ENCODE measurements around the gene TBC1D20.
"Not testable (repeated sequence)": the region's sequence is repeated elsewhere in the genome, so short reads cannot be mapped to it uniquely, and the experiment has no call there.

TBC1D20 gene

DNA sequence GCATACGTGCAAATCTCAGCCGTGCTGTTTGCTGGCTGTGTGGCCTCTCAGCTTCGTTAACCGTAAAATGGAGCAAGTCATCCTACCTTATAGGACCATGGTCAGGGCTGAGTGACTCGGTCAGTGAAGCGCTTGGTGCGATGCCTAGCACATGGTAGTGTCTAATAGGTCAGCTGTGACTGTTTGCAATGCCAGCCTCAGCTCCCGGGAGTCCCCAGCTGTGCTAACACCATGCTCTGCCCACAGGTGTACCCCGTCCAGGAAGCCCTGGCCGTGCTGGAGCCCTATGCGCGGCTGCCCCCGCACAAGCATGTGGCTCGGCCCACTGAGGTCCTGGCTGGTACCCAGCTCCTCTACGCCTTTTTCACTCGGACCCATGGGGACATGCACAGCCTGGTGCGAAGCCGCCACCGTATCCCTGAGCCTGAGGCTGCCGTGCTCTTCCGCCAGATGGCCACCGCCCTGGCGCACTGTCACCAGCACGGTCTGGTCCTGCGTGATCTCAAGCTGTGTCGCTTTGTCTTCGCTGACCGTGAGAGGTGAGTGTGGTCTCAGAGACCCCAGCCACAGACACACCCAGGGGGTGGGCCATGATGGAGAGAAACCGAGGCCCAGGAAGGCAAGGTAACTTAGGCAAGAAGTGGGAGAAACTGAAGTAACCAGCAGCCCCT is 71.2 kb downstream of the TBC1D20 start:
- no peak overlapping the region for H3K4me3 ChIP-seq (ENCODE audit: control insufficient read depth, low read depth, low read length)
- DNase-seq (ENCODE audit: low read depth) = no peak
- TF ChIP-seq, protein P1, sequence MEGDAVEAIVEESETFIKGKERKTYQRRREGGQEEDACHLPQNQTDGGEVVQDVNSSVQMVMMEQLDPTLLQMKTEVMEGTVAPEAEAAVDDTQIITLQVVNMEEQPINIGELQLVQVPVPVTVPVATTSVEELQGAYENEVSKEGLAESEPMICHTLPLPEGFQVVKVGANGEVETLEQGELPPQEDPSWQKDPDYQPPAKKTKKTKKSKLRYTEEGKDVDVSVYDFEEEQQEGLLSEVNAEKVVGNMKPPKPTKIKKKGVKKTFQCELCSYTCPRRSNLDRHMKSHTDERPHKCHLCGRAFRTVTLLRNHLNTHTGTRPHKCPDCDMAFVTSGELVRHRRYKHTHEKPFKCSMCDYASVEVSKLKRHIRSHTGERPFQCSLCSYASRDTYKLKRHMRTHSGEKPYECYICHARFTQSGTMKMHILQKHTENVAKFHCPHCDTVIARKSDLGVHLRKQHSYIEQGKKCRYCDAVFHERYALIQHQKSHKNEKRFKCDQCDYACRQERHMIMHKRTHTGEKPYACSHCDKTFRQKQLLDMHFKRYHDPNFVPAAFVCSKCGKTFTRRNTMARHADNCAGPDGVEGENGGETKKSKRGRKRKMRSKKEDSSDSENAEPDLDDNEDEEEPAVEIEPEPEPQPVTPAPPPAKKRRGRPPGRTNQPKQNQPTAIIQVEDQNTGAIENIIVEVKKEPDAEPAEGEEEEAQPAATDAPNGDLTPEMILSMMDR (IDR thresholded peaks at IDR 0.05; ENCODE audit: control insufficient read depth, insufficient read depth, low read depth, low read length, missing control alignments) = no peak

DNA sequence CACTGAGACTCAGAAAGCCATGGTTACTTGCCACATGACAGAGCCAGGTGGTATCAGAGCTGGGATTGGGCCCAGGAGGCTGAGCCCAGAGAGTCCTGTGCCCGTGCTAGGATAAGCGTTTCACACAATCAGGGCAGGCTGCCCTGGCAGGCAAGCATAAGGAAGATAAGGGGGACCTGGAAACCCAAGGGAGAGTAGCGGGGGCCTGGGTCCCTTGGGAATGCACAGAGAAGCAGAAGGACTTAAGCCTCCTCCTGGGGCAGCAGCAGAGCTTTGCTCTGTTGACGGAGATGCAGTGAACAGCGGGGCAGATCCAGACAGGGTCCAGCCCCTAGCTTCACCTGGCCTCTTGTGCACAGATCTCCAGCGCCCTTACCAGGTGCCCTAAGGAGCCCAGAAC is 73.1 kb downstream of the TBC1D20 start:
- no peak overlapping the region for H3K4me3 ChIP-seq (ENCODE audit: control insufficient read depth, low read depth, low read length)
- no peak for DNase-seq (ENCODE audit: low read depth)
- TF ChIP-seq, protein P1 (IDR thresholded peaks at IDR 0.05; ENCODE audit: control insufficient read depth, insufficient read depth, low read depth, low read length, missing control alignments) = no peak

DNA sequence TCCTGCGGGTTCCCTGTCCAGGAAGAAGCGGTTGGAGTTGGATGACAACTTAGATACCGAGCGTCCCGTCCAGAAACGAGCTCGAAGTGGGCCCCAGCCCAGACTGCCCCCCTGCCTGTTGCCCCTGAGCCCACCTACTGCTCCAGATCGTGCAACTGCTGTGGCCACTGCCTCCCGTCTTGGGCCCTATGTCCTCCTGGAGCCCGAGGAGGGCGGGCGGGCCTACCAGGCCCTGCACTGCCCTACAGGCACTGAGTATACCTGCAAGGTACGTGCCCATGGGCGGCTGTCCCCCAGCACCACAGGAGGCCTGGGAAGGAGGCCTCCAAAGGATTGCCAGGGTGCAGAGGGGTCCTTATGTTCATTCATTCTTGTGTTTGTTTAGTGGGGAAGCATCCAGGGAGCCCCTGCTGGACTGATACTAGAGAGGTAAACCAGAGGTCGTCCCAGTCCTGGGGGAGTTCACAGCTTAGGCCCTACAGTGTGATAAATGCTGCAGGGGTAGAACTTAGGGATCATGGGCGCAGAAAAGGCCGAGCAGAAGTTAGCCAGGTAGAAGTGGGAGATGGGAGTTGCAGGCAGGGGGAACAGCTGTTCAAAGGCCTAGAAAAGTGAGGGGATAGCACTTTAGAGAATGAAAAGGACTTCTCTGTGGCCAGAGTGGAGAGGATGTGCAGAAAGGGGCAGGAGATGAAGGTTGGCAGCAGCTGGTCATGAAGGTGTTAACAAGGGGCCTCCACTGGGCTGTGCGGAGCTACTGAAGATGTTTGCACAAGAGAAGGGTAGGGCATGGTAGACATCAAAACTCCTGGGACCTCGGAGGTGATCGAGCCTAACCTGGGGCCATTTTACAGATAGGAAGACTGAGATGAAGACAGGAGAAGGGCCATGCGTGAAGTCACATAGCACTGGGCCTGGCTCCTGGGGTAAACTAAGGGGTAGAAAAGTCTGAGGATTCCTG is 74.0 kb downstream of the TBC1D20 start:
- DNase-seq (ENCODE audit: low read depth) = no peak
- TF ChIP-seq, protein P1 (IDR thresholded peaks at IDR 0.05; ENCODE audit: control insufficient read depth, insufficient read depth, low read depth, low read length, missing control alignments) = no peak
- no peak overlapping the region for H3K4me3 ChIP-seq (ENCODE audit: control insufficient read depth, low read depth, low read length)

DNA sequence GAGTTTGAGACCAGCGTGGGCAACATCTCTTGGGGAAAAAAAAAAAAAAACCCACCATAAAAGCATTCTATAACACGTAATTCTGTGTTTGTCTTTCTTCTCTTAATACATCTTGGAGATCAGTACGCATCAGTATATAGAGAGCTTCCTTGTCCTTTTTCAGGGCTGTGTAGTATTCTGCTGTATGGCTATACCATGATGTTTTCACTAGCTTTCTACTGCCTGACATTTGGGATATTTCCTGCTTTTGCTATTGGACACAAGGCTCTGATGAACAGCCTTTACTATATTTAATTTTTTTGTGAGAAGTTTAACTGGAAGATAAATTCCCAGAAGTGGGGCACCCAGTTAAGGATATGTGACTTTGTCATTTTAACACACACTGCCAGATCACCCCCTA is 74.8 kb downstream of the TBC1D20 start:
- no peak overlapping the region for H3K4me3 ChIP-seq (ENCODE audit: control insufficient read depth, low read depth, low read length)

DNA sequence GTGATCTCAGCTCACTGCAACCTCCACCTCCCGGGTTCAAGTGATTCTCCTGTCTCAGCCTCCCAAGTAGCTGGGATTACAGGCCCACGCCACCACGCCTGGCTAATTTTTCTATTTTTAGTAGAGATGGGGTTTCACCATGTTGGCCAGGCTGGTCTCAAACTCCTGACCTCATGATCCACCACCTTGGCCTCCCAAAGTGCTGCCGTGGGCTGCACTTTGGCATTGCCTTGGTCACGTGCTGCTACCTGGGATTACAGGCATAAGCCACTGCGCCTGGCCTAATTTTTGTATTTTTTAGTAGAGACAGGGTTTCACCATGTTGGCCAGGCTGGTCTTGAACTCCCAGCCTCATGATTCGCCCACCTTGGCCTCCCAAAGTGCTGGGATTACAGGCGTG is 75.7 kb downstream of the TBC1D20 start:
- DNase-seq (ENCODE audit: low read depth); H3K4me3 ChIP-seq (ENCODE audit: control insufficient read depth, low read depth, low read length): not testable (repeated sequence)

More for the DNA sequence above, 74.8 kb downstream of the TBC1D20 start:
- TF ChIP-seq, protein P1 (IDR thresholded peaks at IDR 0.05; ENCODE audit: control insufficient read depth, insufficient read depth, low read depth, low read length, missing control alignments) = no peak
- no peak for DNase-seq (ENCODE audit: low read depth)
